ENCODE results near the gene PCARE. TPM values are rescaled to one million over a fixed set of nuclear protein-coding genes. Genes with fewer than 3 reads are reported as not detected.

Gene PCARE
- total RNA-seq, 1 experiment from 2014 or later, result not detected

GRCh38 chr2:29055601-29056000 is 18.7 kb downstream of the PCARE start:
- DNase-seq, result no peak
- no peaks in the 10 kb centered on the region for H3K9me3 ChIP-seq
- no peaks in the 10 kb centered on the region for H3K27me3 ChIP-seq
- H3K4me3 ChIP-seq, result no peak overlapping the region
- H3K36me3 ChIP-seq, result no peaks in the 10 kb centered on the region

- Histone ChIP-seq H3K9me3 (no peaks in the 10 kb centered on the region), H3K27me3 (no peaks in the 10 kb centered on the region), H3K4me3 (no peak overlapping the region), H3K36me3 (no peaks in the 10 kb centered on the region)
- no peak for DNase-seq
Observed at GRCh38 chr2:29054430-29054829, 19.9 kb downstream of the PCARE start.

- no peaks in the 10 kb centered on the region for H3K27me3 ChIP-seq
- no peaks in the 10 kb centered on the region for H3K36me3 ChIP-seq
- no peaks in the 10 kb centered on the region for H3K9me3 ChIP-seq
- H3K4me3 ChIP-seq, result no peak overlapping the region
- DNase-seq, result no peak
Observed at GRCh38 chr2:29053670-29054400, 20.5 kb downstream of the PCARE start.

GRCh38 chr2:29053223-29053622 is 21.1 kb downstream of the PCARE start:
- no peak overlapping the region for H3K4me3 ChIP-seq

GRCh38 chr2:29052807-29053206 is 21.5 kb downstream of the PCARE start:
- no peak overlapping the region for H3K4me3 ChIP-seq
- H3K9me3 ChIP-seq, result no peaks in the 10 kb centered on the region
- no peaks in the 10 kb centered on the region for H3K36me3 ChIP-seq
- H3K27me3 ChIP-seq, result no peaks in the 10 kb centered on the region
- DNase-seq, result no peak

More at GRCh38 chr2:29053223-29053622, 21.1 kb downstream of the PCARE start:
- Histone ChIP-seq H3K9me3 (no peaks in the 10 kb centered on the region), H3K27me3 (no peaks in the 10 kb centered on the region), H3K36me3 (no peaks in the 10 kb centered on the region)
- no peak for DNase-seq

- H3K27me3 ChIP-seq, result no peaks in the 10 kb centered on the region
- no peaks in the 10 kb centered on the region for H3K36me3 ChIP-seq
- no peak for DNase-seq
- H3K9me3 ChIP-seq, result no peaks in the 10 kb centered on the region
- H3K4me3 ChIP-seq, result no peak overlapping the region
Observed at GRCh38 chr2:29051730-29052129, 22.6 kb downstream of the PCARE start.

- Histone ChIP-seq H3K36me3 (no peaks in the 10 kb centered on the region), H3K27me3 (no peaks in the 10 kb centered on the region), H3K4me3 (no peak overlapping the region), H3K9me3 (no peaks in the 10 kb centered on the region)
- no peak for DNase-seq
Observed at GRCh38 chr2:29050591-29050990, 23.7 kb downstream of the PCARE start.

GRCh38 chr2:29047083-29047845 is 27.1 kb downstream of the PCARE start:
- H3K27me3 ChIP-seq, result no peaks in the 10 kb centered on the region
- H3K9me3 ChIP-seq, result no peaks in the 10 kb centered on the region
- no peak for DNase-seq
- H3K4me3 ChIP-seq, result no peak overlapping the region
- no peaks in the 10 kb centered on the region for H3K36me3 ChIP-seq

GRCh38 chr2:29046321-29046720 is 28.0 kb downstream of the PCARE start:
- no peak for DNase-seq

GRCh38 chr2:29044459-29044858 is 29.9 kb downstream of the PCARE start:
- H3K27me3 ChIP-seq, result no peaks in the 10 kb centered on the region
- H3K36me3 ChIP-seq, result no peaks in the 10 kb centered on the region
- no peak for DNase-seq
- H3K9me3 ChIP-seq, result no peaks in the 10 kb centered on the region
- no peak overlapping the region for H3K4me3 ChIP-seq

More at GRCh38 chr2:29046321-29046720, 28.0 kb downstream of the PCARE start:
- H3K9me3 ChIP-seq, result no peaks in the 10 kb centered on the region
- no peak overlapping the region for H3K4me3 ChIP-seq
- H3K27me3 ChIP-seq, result no peaks in the 10 kb centered on the region
- H3K36me3 ChIP-seq, result no peaks in the 10 kb centered on the region

- no peak for DNase-seq
- no peak overlapping the region for H3K4me3 ChIP-seq
- no peaks in the 10 kb centered on the region for H3K9me3 ChIP-seq
- no peaks in the 10 kb centered on the region for H3K27me3 ChIP-seq
- H3K36me3 ChIP-seq, result no peaks in the 10 kb centered on the region
Observed at GRCh38 chr2:29042561-29043075, 31.7 kb downstream of the PCARE start.

- no peaks in the 10 kb centered on the region for H3K27me3 ChIP-seq
- H3K36me3 ChIP-seq, result no peaks in the 10 kb centered on the region
- H3K9me3 ChIP-seq, result no peaks in the 10 kb centered on the region
- DNase-seq, result no peak
- H3K4me3 ChIP-seq, result no peak overlapping the region
Observed at GRCh38 chr2:29041161-29041660, 33.1 kb downstream of the PCARE start.

- H3K9me3 ChIP-seq, result no peaks in the 10 kb centered on the region
- no peaks in the 10 kb centered on the region for H3K27me3 ChIP-seq
- no peak for DNase-seq
- H3K36me3 ChIP-seq, result no peaks in the 10 kb centered on the region
- H3K4me3 ChIP-seq, result no peak overlapping the region
Observed at GRCh38 chr2:29040552-29040951, 33.8 kb downstream of the PCARE start.

- Histone ChIP-seq H3K9me3 (no peaks in the 10 kb centered on the region), H3K4me3 (no peak overlapping the region), H3K27me3 (no peaks in the 10 kb centered on the region), H3K36me3 (no peaks in the 10 kb centered on the region)
- no peak for DNase-seq
Observed at GRCh38 chr2:29039718-29040480, 34.4 kb downstream of the PCARE start.

GRCh38 chr2:29035016-29035745 is 39.1 kb downstream of the PCARE start:
- no peaks in the 10 kb centered on the region for H3K27me3 ChIP-seq

GRCh38 chr2:29033656-29034055 is 40.7 kb downstream of the PCARE start:
- Histone ChIP-seq H3K27me3 (no peaks in the 10 kb centered on the region), H3K4me3 (no peak overlapping the region), H3K9me3 (no peaks in the 10 kb centered on the region), H3K36me3 (no peaks in the 10 kb centered on the region)
- DNase-seq, result no peak

More at GRCh38 chr2:29035016-29035745, 39.1 kb downstream of the PCARE start:
- Histone ChIP-seq H3K36me3 (no peaks in the 10 kb centered on the region), H3K4me3 (no peak overlapping the region), H3K9me3 (no peaks in the 10 kb centered on the region)
- no peak for DNase-seq

Data from MG63 (cell line).